SK-N-SH (cell line): Measurements from ENCODE around the gene E2F3. TPM values are rescaled to one million over a fixed set of nuclear protein-coding genes. Genes with fewer than 3 reads are reported as not detected.

Experiments
- CTCF ChIA-PET: fragments of 300-600, 350-600 bp; formaldehyde crosslinking; extraction: SDS; loops from one replicate; lab custom pipeline; 2021; lab: Yijun Ruan, JAX
- POLR2A ChIA-PET: fragments of 350-600 bp; sonication (Branson Sonifier 250); formaldehyde crosslinking; extraction: SDS; loops from one replicate; lab custom pipeline; 2020; ENCODE audit warnings: antibody characterized with exemption, inconsistent platforms; lab: Yijun Ruan, JAX
- DNase-seq: peaks from one replicate; pipeline ENCODE4 v3.0.0; 2012
- H2AFZ ChIP-seq: fragments of 200-600 bp; sonication (generic); 2 replicates; pipeline ENCODE4 v1.8.1; 2016; ENCODE audit warnings: antibody characterized with exemption, mild to moderate bottlenecking, low read depth
- H3F3A ChIP-seq: fragments of 200-600 bp; sonication (generic); replicated peaks from 2 replicates; pipeline ENCODE3; 2016; ENCODE audit warnings: antibody characterized with exemption, mild to moderate bottlenecking; ENCODE audit not compliant: insufficient read depth
- H3K27ac ChIP-seq, 2 experiments: fragments of 200-500 bp in 1 of 2; fragments of 200-600 bp in 1 of 2; sonication (Bioruptor generic) in 1 of 2; sonication (generic), shearing (Covaris generic) in 1 of 2; 2 replicates each; pipeline versions ENCODE4 v1.5.1 to v1.6.1; 2014 to 2016; ENCODE audit warnings: low read depth in 2 of 2, inconsistent platforms in 1 of 2, low read length in 1 of 2, mild to moderate bottlenecking in 1 of 2, mixed read lengths in 1 of 2
- H3K27me3 ChIP-seq: fragments of 200-600 bp; sonication (generic), shearing (Covaris generic); 2 replicates; pipeline ENCODE4 v1.6.1; 2016; ENCODE audit warnings: mixed run types; ENCODE audit not compliant: insufficient read depth
- H3K36me3 ChIP-seq, 2 experiments: fragments of 200-500 bp in 1 of 2; fragments of 200-600 bp in 1 of 2; sonication (Bioruptor generic) in 1 of 2; sonication (generic) in 1 of 2; replicated peaks in 1 of 2; 2 replicates each; pipeline versions ENCODE3 to v1.5.1; 2014 to 2016; ENCODE audit warnings: low read length in 1 of 2, mild to moderate bottlenecking in 1 of 2; ENCODE audit not compliant: insufficient read depth in 2 of 2, control insufficient read depth in 1 of 2
- H3K4me1 ChIP-seq, 2 experiments: fragments of 200-500 bp in 1 of 2; fragments of 200-600 bp in 1 of 2; sonication (Bioruptor generic) in 1 of 2; sonication (generic), shearing (Covaris generic) in 1 of 2; 2 replicates each; pipeline versions ENCODE4 v1.5.1 to v1.6.1; 2014 to 2016; ENCODE audit warnings: low read depth in 1 of 2, low read length in 1 of 2, mixed run types in 1 of 2; ENCODE audit not compliant: insufficient read depth in 2 of 2, control insufficient read depth in 1 of 2
- H3K4me2 ChIP-seq: fragments of 200-600 bp; sonication (generic), shearing (Covaris generic); 2 replicates; pipeline ENCODE4 v1.6.1; 2017; ENCODE audit warnings: mixed run types
- H3K4me3 ChIP-seq, 2 experiments: fragments of 200-500 bp in 1 of 2; fragments of 200-600 bp in 1 of 2; sonication (Bioruptor generic) in 1 of 2; sonication (generic), shearing (Covaris generic) in 1 of 2; 2 replicates each; pipeline versions ENCODE4 v1.5.1 to v1.8.1; 2014 to 2016; ENCODE audit warnings: low read depth in 2 of 2, inconsistent platforms in 1 of 2, low read length in 1 of 2, mild to moderate bottlenecking in 1 of 2, mixed read lengths in 1 of 2, moderate library complexity in 1 of 2
- H3K79me2 ChIP-seq: fragments of 200-600 bp; sonication (generic); 2 replicates; pipeline ENCODE4 v1.8.1; 2017; ENCODE audit warnings: mild to moderate bottlenecking; ENCODE audit not compliant: insufficient read depth
- H3K9ac ChIP-seq: fragments of 200-600 bp; sonication (generic); 2 replicates; pipeline ENCODE4 v1.6.1; 2017; ENCODE audit warnings: mixed run types
- H3K9me2 ChIP-seq: fragments of 200-600 bp; sonication (generic); 2 replicates; pipeline ENCODE4 v1.6.1; 2017; ENCODE audit warnings: mixed run types
- H3K9me3 ChIP-seq: fragments of 200-600 bp; sonication (generic); 2 replicates; pipeline ENCODE4 v1.6.1; 2017; ENCODE audit warnings: mixed run types, mild to moderate bottlenecking, moderate library complexity
- H4K20me1 ChIP-seq: fragments of 200-600 bp; sonication (generic); 2 replicates; pipeline ENCODE4 v1.6.1; 2017; ENCODE audit warnings: mild to moderate bottlenecking, mixed run types; ENCODE audit not compliant: insufficient read depth
- CHD2 ChIP-seq: fragments of 150-350 bp; IDR thresholded peaks from 2 replicates; pipeline ENCODE4 v1.6.1; 2018; ENCODE audit warnings: low read length; ENCODE audit not compliant: partially characterized antibody
- FOSL2 ChIP-seq: IDR thresholded peaks from 2 replicates; pipeline ENCODE4 v1.4.0; 2012; ENCODE audit warnings: low read depth, mild to moderate bottlenecking, moderate library complexity, borderline replicate concordance
- FOXJ3 ChIP-seq: sonication (generic); formaldehyde crosslinking; IDR thresholded peaks from 2 replicates; pipeline ENCODE4 v1.5.1; 2020; ENCODE audit warnings: mild to moderate bottlenecking, missing genetic modification reagents
- FOXM1 ChIP-seq: IDR thresholded peaks from 2 replicates; pipeline ENCODE4 v1.4.0; 2012; ENCODE audit warnings: low read depth, mild to moderate bottlenecking
- GABPA ChIP-seq: IDR thresholded peaks from 2 replicates; pipeline ENCODE4 v1.4.0; 2012; ENCODE audit warnings: low read depth, mild to moderate bottlenecking
- GATA2 ChIP-seq: sonication (generic); formaldehyde crosslinking; IDR thresholded peaks from 2 replicates; pipeline ENCODE4 v1.5.0; 2020; ENCODE audit warnings: mild to moderate bottlenecking, missing genetic modification reagents
- IRF3 ChIP-seq: fragments of 150-350 bp; IDR thresholded peaks from 2 replicates; pipeline ENCODE4 v1.6.1; 2016; ENCODE audit warnings: mild to moderate bottlenecking, low read depth, low read length
- JUND ChIP-seq: IDR thresholded peaks from 2 replicates; pipeline ENCODE4 v1.4.0; 2012
- NRF1 ChIP-seq: IDR thresholded peaks from 2 replicates; pipeline ENCODE4 v1.6.1; 2012; ENCODE audit warnings: low read depth, mild to moderate bottlenecking, low read length
- POLR2AphosphoS5 ChIP-seq: IDR thresholded peaks from 2 replicates; pipeline ENCODE4 v1.6.1; 2012; ENCODE audit warnings: low read depth, low read length
- RCOR1 ChIP-seq: fragments of 150-350 bp; IDR thresholded peaks from 2 replicates; pipeline ENCODE4 v1.6.1; 2017; ENCODE audit warnings: antibody characterized with exemption, low read length
- REST ChIP-seq: IDR thresholded peaks from 2 replicates; pipeline ENCODE4 v1.6.1; 2012; ENCODE audit warnings: mild to moderate bottlenecking, low read depth, low read length, moderate library complexity
- RXRA ChIP-seq: IDR thresholded peaks from 2 replicates; pipeline ENCODE4 v1.4.0; 2012; ENCODE audit warnings: low read depth, mild to moderate bottlenecking, borderline replicate concordance
- SIN3A ChIP-seq: IDR thresholded peaks from 2 replicates; pipeline ENCODE4 v1.6.1; 2012; ENCODE audit warnings: low read depth, mild to moderate bottlenecking, low read length, moderate library complexity, borderline replicate concordance
- TCF12 ChIP-seq: IDR thresholded peaks from 2 replicates; pipeline ENCODE4 v1.4.0; 2012
- USF1 ChIP-seq: IDR thresholded peaks from 2 replicates; pipeline ENCODE4 v1.4.0; 2012; ENCODE audit warnings: low read depth, borderline replicate concordance
- USF2 ChIP-seq: fragments of 150-350 bp; IDR thresholded peaks from 2 replicates; pipeline ENCODE4 v1.6.1; 2017; ENCODE audit warnings: antibody characterized with exemption, low read length, low read depth, borderline replicate concordance
- YY1 ChIP-seq: IDR thresholded peaks from 2 replicates; pipeline ENCODE4 v1.4.0; 2012; ENCODE audit warnings: low read depth, mild to moderate bottlenecking
- ZBTB33 ChIP-seq: IDR thresholded peaks from 2 replicates; pipeline ENCODE4 v1.4.0; 2012; ENCODE audit warnings: low read depth, borderline replicate concordance
- WGBS: methylation state at CpG from one replicate; pipeline ENCODE4 v1.1.6; 2017; ENCODE audit warnings: low lambda C conversion rate; 5-methylcytosine and 5-hydroxymethylcytosine counted together
- polyA plus RNA-seq, 3 experiments: library from polyadenylated mRNA; depleted of rRNA; stranded (reverse); fragments of >200 nt; gene quantifications; 2 replicates each; pipeline ENCODE4 v1.2.3, GENCODE V29; 2012

Gene E2F3
- polyA plus RNA-seq, 1 of the 3 experiments (the other 2 are of a cell fraction): 12.7 TPM

GRCh38 chr6:20486641-20487040 lies 85.0 kb downstream of the E2F3 start:
- no peak overlapping the region for H3K9ac ChIP-seq
- no peaks in the 10 kb centered on the region for H4K20me1 ChIP-seq
- 97% methylated on average over 4 of the region's 4 CpGs for WGBS
- H3K4me3 ChIP-seq: no peak overlapping the region
- no peaks in the 10 kb centered on the region for H3K9me3 ChIP-seq
- POLR2A ChIA-PET: no interaction called here
- no peak for TF ChIP-seq FOXM1
- H3K36me3 ChIP-seq: peaks cover 75 to 77% of the 10 kb centered on the region in 2 experiments
- peaks cover 0 to 5% of the 10 kb centered on the region in 2 experiments; a peak in 1 of 4 replicates for H3K4me1 ChIP-seq
- H3K4me2 ChIP-seq: no peak overlapping the region
- no peak overlapping the region for H2AFZ ChIP-seq
- DNase-seq: no peak
- H3K27ac ChIP-seq: no peak overlapping the region
- no peaks in the 10 kb centered on the region for H3K27me3 ChIP-seq
- H3K9me2 ChIP-seq: no peaks in the 10 kb centered on the region
- H3F3A ChIP-seq: peaks cover 8% of the 10 kb centered on the region
- CTCF ChIA-PET: no interaction called here
- peaks cover 18% of the 10 kb centered on the region; the same call in 1 of the 2 replicates for H3K79me2 ChIP-seq

GRCh38 chr6:20487669-20488375 lies 86.1 kb downstream of the E2F3 start:
- TF ChIP-seq JUND: no peak
- no peak for TF ChIP-seq IRF3
- no peak for TF ChIP-seq CHD2
- no peak for TF ChIP-seq USF1
- TF ChIP-seq FOSL2: no peak
- TF ChIP-seq POLR2AphosphoS5: no peak
- no peak for TF ChIP-seq NRF1
- no peak for TF ChIP-seq ZBTB33
- no peak for TF ChIP-seq GATA2 (CRISPR knock-in tag)
- no peak for TF ChIP-seq RXRA
- no peak for TF ChIP-seq YY1
- TF ChIP-seq SIN3A: no peak
- no peak for TF ChIP-seq GABPA
- TF ChIP-seq FOXJ3: no peak
- TF ChIP-seq FOXM1: no peak
- no peak for TF ChIP-seq RCOR1
- no peak for TF ChIP-seq TCF12
- no peak for TF ChIP-seq REST
- no peak for TF ChIP-seq USF2
- peaks cover 8% of the 10 kb centered on the region for H3F3A ChIP-seq
- no peak overlapping the region for H3K4me2 ChIP-seq
- ChIA-PET POLR2A (no interaction called here), CTCF (no interaction called here)
- 94% methylated on average over 6 of the region's 6 CpGs for WGBS
- no peaks in the 10 kb centered on the region for H3K9me2 ChIP-seq
- H3K9ac ChIP-seq: no peak overlapping the region
- no peak for DNase-seq
- peaks cover 17% of the 10 kb centered on the region; the same call in 1 of the 2 replicates for H3K79me2 ChIP-seq
- H4K20me1 ChIP-seq: no peaks in the 10 kb centered on the region
- H3K27ac ChIP-seq: no peak overlapping the region
- no peak overlapping the region for H2AFZ ChIP-seq
- H3K4me3 ChIP-seq: no peak overlapping the region
- no peaks in the 10 kb centered on the region for H3K27me3 ChIP-seq
- peaks cover 71 to 76% of the 10 kb centered on the region in 2 experiments for H3K36me3 ChIP-seq
- H3K4me1 ChIP-seq: peaks cover 0 to 5% of the 10 kb centered on the region in 2 experiments; a peak in 1 of 4 replicates
- H3K9me3 ChIP-seq: no peaks in the 10 kb centered on the region
